SK-N-SH (cell line): ENCODE data around the gene CATSPERD. TPM values are rescaled to one million over a fixed set of nuclear protein-coding genes. Genes with fewer than 3 reads are reported as not detected.

ENCODE experiments used
- CTCF ChIA-PET: fragments of 300-600, 350-600 bp; formaldehyde crosslinking; extraction: SDS; loops from one replicate; lab custom pipeline; 2021; lab: Yijun Ruan, JAX
- POLR2A ChIA-PET: fragments of 350-600 bp; sonication (Branson Sonifier 250); formaldehyde crosslinking; extraction: SDS; loops from one replicate; lab custom pipeline; 2020; ENCODE audit warnings: antibody characterized with exemption, inconsistent platforms; lab: Yijun Ruan, JAX
- DNase-seq: peaks from one replicate; pipeline ENCODE4 v3.0.0; 2012
- H2AFZ ChIP-seq: fragments of 200-600 bp; sonication (generic); 2 replicates; pipeline ENCODE4 v1.8.1; 2016; ENCODE audit warnings: antibody characterized with exemption, mild to moderate bottlenecking, low read depth
- H3F3A ChIP-seq: fragments of 200-600 bp; sonication (generic); replicated peaks from 2 replicates; pipeline ENCODE3; 2016; ENCODE audit warnings: antibody characterized with exemption, mild to moderate bottlenecking; ENCODE audit not compliant: insufficient read depth
- H3K27ac ChIP-seq, 2 experiments: fragments of 200-500 bp in 1 of 2; fragments of 200-600 bp in 1 of 2; sonication (Bioruptor generic) in 1 of 2; sonication (generic), shearing (Covaris generic) in 1 of 2; 2 replicates each; pipeline versions ENCODE4 v1.5.1 to v1.6.1; 2014 to 2016; ENCODE audit warnings: low read depth in 2 of 2, inconsistent platforms in 1 of 2, low read length in 1 of 2, mild to moderate bottlenecking in 1 of 2, mixed read lengths in 1 of 2
- H3K27me3 ChIP-seq: fragments of 200-600 bp; sonication (generic), shearing (Covaris generic); 2 replicates; pipeline ENCODE4 v1.6.1; 2016; ENCODE audit warnings: mixed run types; ENCODE audit not compliant: insufficient read depth
- H3K36me3 ChIP-seq, 2 experiments: fragments of 200-500 bp in 1 of 2; fragments of 200-600 bp in 1 of 2; sonication (Bioruptor generic) in 1 of 2; sonication (generic) in 1 of 2; replicated peaks in 1 of 2; 2 replicates each; pipeline versions ENCODE3 to v1.5.1; 2014 to 2016; ENCODE audit warnings: low read length in 1 of 2, mild to moderate bottlenecking in 1 of 2; ENCODE audit not compliant: insufficient read depth in 2 of 2, control insufficient read depth in 1 of 2
- H3K4me1 ChIP-seq, 2 experiments: fragments of 200-500 bp in 1 of 2; fragments of 200-600 bp in 1 of 2; sonication (Bioruptor generic) in 1 of 2; sonication (generic), shearing (Covaris generic) in 1 of 2; 2 replicates each; pipeline versions ENCODE4 v1.5.1 to v1.6.1; 2014 to 2016; ENCODE audit warnings: low read depth in 1 of 2, low read length in 1 of 2, mixed run types in 1 of 2; ENCODE audit not compliant: insufficient read depth in 2 of 2, control insufficient read depth in 1 of 2
- H3K4me2 ChIP-seq: fragments of 200-600 bp; sonication (generic), shearing (Covaris generic); 2 replicates; pipeline ENCODE4 v1.6.1; 2017; ENCODE audit warnings: mixed run types
- H3K4me3 ChIP-seq, 2 experiments: fragments of 200-500 bp in 1 of 2; fragments of 200-600 bp in 1 of 2; sonication (Bioruptor generic) in 1 of 2; sonication (generic), shearing (Covaris generic) in 1 of 2; 2 replicates each; pipeline versions ENCODE4 v1.5.1 to v1.8.1; 2014 to 2016; ENCODE audit warnings: low read depth in 2 of 2, inconsistent platforms in 1 of 2, low read length in 1 of 2, mild to moderate bottlenecking in 1 of 2, mixed read lengths in 1 of 2, moderate library complexity in 1 of 2
- H3K79me2 ChIP-seq: fragments of 200-600 bp; sonication (generic); 2 replicates; pipeline ENCODE4 v1.8.1; 2017; ENCODE audit warnings: mild to moderate bottlenecking; ENCODE audit not compliant: insufficient read depth
- H3K9ac ChIP-seq: fragments of 200-600 bp; sonication (generic); 2 replicates; pipeline ENCODE4 v1.6.1; 2017; ENCODE audit warnings: mixed run types
- H3K9me2 ChIP-seq: fragments of 200-600 bp; sonication (generic); 2 replicates; pipeline ENCODE4 v1.6.1; 2017; ENCODE audit warnings: mixed run types
- H3K9me3 ChIP-seq: fragments of 200-600 bp; sonication (generic); 2 replicates; pipeline ENCODE4 v1.6.1; 2017; ENCODE audit warnings: mixed run types, mild to moderate bottlenecking, moderate library complexity
- H4K20me1 ChIP-seq: fragments of 200-600 bp; sonication (generic); 2 replicates; pipeline ENCODE4 v1.6.1; 2017; ENCODE audit warnings: mild to moderate bottlenecking, mixed run types; ENCODE audit not compliant: insufficient read depth
- CHD2 ChIP-seq: fragments of 150-350 bp; IDR thresholded peaks from 2 replicates; pipeline ENCODE4 v1.6.1; 2018; ENCODE audit warnings: low read length; ENCODE audit not compliant: partially characterized antibody
- CTCF ChIP-seq: fragments of 200-600 bp; sonication (generic); IDR thresholded peaks from 2 replicates; pipeline ENCODE4 v1.6.1; 2017; ENCODE audit warnings: antibody characterized with exemption, mild to moderate bottlenecking, moderate library complexity
- ELF1 ChIP-seq: IDR thresholded peaks from 2 replicates; pipeline ENCODE4 v1.4.0; 2012
- EP300 ChIP-seq, 2 experiments: IDR thresholded peaks; 2 replicates each; pipeline versions ENCODE4 v1.4.0 to v1.6.1; 2012; ENCODE audit warnings: borderline replicate concordance in 1 of 2, low read depth in 1 of 2, low read length in 1 of 2
- EZH2phosphoT487 ChIP-seq: fragments of 200-600 bp; sonication (generic); IDR thresholded peaks from 2 replicates; pipeline ENCODE4 v1.6.1; 2017; ENCODE audit warnings: low read depth, mixed run types, mild to moderate bottlenecking, antibody characterized with exemption, moderate library complexity, borderline replicate concordance
- FOSL2 ChIP-seq: IDR thresholded peaks from 2 replicates; pipeline ENCODE4 v1.4.0; 2012; ENCODE audit warnings: low read depth, mild to moderate bottlenecking, moderate library complexity, borderline replicate concordance
- FOXJ3 ChIP-seq: sonication (generic); formaldehyde crosslinking; IDR thresholded peaks from 2 replicates; pipeline ENCODE4 v1.5.1; 2020; ENCODE audit warnings: mild to moderate bottlenecking, missing genetic modification reagents
- FOXM1 ChIP-seq: IDR thresholded peaks from 2 replicates; pipeline ENCODE4 v1.4.0; 2012; ENCODE audit warnings: low read depth, mild to moderate bottlenecking
- GABPA ChIP-seq: IDR thresholded peaks from 2 replicates; pipeline ENCODE4 v1.4.0; 2012; ENCODE audit warnings: low read depth, mild to moderate bottlenecking
- GATA2 ChIP-seq: sonication (generic); formaldehyde crosslinking; IDR thresholded peaks from 2 replicates; pipeline ENCODE4 v1.5.0; 2020; ENCODE audit warnings: mild to moderate bottlenecking, missing genetic modification reagents
- JUND ChIP-seq: IDR thresholded peaks from 2 replicates; pipeline ENCODE4 v1.4.0; 2012
- MEF2A ChIP-seq: IDR thresholded peaks from 2 replicates; pipeline ENCODE4 v1.4.0; 2012; ENCODE audit warnings: low read depth, borderline replicate concordance
- MXI1 ChIP-seq: IDR thresholded peaks from 2 replicates; pipeline ENCODE4 v1.6.1; 2012; ENCODE audit warnings: mild to moderate bottlenecking, low read depth, low read length, improper control_type of control experiment
- NFIC ChIP-seq: IDR thresholded peaks from 2 replicates; pipeline ENCODE4 v1.4.0; 2012; ENCODE audit warnings: borderline replicate concordance
- NRF1 ChIP-seq: IDR thresholded peaks from 2 replicates; pipeline ENCODE4 v1.6.1; 2012; ENCODE audit warnings: low read depth, mild to moderate bottlenecking, low read length
- POLR2AphosphoS5 ChIP-seq: IDR thresholded peaks from 2 replicates; pipeline ENCODE4 v1.6.1; 2012; ENCODE audit warnings: low read depth, low read length
- RCOR1 ChIP-seq: fragments of 150-350 bp; IDR thresholded peaks from 2 replicates; pipeline ENCODE4 v1.6.1; 2017; ENCODE audit warnings: antibody characterized with exemption, low read length
- RFX5 ChIP-seq: IDR thresholded peaks from 2 replicates; pipeline ENCODE4 v1.6.1; 2012; ENCODE audit warnings: mild to moderate bottlenecking, improper control_type of control experiment, low read length
- RXRA ChIP-seq: IDR thresholded peaks from 2 replicates; pipeline ENCODE4 v1.4.0; 2012; ENCODE audit warnings: low read depth, mild to moderate bottlenecking, borderline replicate concordance
- SIN3A ChIP-seq: IDR thresholded peaks from 2 replicates; pipeline ENCODE4 v1.6.1; 2012; ENCODE audit warnings: low read depth, mild to moderate bottlenecking, low read length, moderate library complexity, borderline replicate concordance
- TAF1 ChIP-seq: IDR thresholded peaks from 2 replicates; pipeline ENCODE4 v1.6.1; 2012; ENCODE audit warnings: low read depth, mild to moderate bottlenecking, low read length, moderate library complexity, borderline replicate concordance
- TCF12 ChIP-seq: IDR thresholded peaks from 2 replicates; pipeline ENCODE4 v1.4.0; 2012
- YY1 ChIP-seq: IDR thresholded peaks from 2 replicates; pipeline ENCODE4 v1.4.0; 2012; ENCODE audit warnings: low read depth, mild to moderate bottlenecking
- WGBS: methylation state at CpG from one replicate; pipeline ENCODE4 v1.1.6; 2017; ENCODE audit warnings: low lambda C conversion rate; 5-methylcytosine and 5-hydroxymethylcytosine counted together
- polyA plus RNA-seq, 3 experiments: library from polyadenylated mRNA; depleted of rRNA; stranded (reverse); fragments of >200 nt; gene quantifications; 2 replicates each; pipeline ENCODE4 v1.2.3, GENCODE V29; 2012
- TF ChIP-seq, protein P1 (sequence below): fragments of 150-350 bp; IDR thresholded peaks from 2 replicates; pipeline ENCODE4 v1.6.1; 2017; ENCODE audit warnings: antibody characterized with exemption, low read length, low read depth, borderline replicate concordance

CATSPERD gene
- polyA plus RNA-seq, 1 of the 3 experiments (the other 2 are of a cell fraction): not detected

GRCh38 chr19:5676105-5676771 is 44.2 kb upstream of the CATSPERD start:
- Histone ChIP-seq H3K9me2 (no peaks in the 10 kb centered on the region), H3K9me3 (no peaks in the 10 kb centered on the region), H3K36me3 (no peaks in the 10 kb centered on the region), H3K9ac (no peak overlapping the region), H3K4me2 (no peak overlapping the region), H3K79me2 (peaks cover 14% of the 10 kb centered on the region), H3K4me1 (peaks cover 4 to 10% of the 10 kb centered on the region in 2 experiments; a peak in 1 of 4 replicates), H3F3A (peaks cover 2% of the 10 kb centered on the region), H3K4me3 (no peak overlapping the region), H3K27me3 (no peaks in the 10 kb centered on the region), H4K20me1 (no peaks in the 10 kb centered on the region), H3K27ac (no peak overlapping the region), H2AFZ (no peak overlapping the region)
- POLR2A ChIA-PET: interaction anchor here (0.6 to 1.4 kb wide), 3 partner anchors 14 to 927 kb away, joined by 3 to 8 read pairs (median 3); partner anchors contain the start of genes RPL36, SAFB and SAFB2
- DNase-seq: no peak
- TF ChIP-seq YY1 (no peak), POLR2AphosphoS5 (no peak; the same call in 1 of the 2 replicates), ELF1 (no peak), EZH2phosphoT487 (no peak), SIN3A (no peak), MEF2A (no peak), EP300 (IDR thresholded peaks at IDR 0.05; ENCODE audit: borderline replicate concordance in 1 of 2, low read depth in 1 of 2, low read length in 1 of 2) (no peak), CHD2 (no peak), FOXJ3 (CRISPR knock-in tag) (no peak), TCF12 (no peak)
- TF ChIP-seq, protein P1, sequence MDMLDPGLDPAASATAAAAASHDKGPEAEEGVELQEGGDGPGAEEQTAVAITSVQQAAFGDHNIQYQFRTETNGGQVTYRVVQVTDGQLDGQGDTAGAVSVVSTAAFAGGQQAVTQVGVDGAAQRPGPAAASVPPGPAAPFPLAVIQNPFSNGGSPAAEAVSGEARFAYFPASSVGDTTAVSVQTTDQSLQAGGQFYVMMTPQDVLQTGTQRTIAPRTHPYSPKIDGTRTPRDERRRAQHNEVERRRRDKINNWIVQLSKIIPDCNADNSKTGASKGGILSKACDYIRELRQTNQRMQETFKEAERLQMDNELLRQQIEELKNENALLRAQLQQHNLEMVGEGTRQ: no peak
- 97% methylated on average over 16 of the region's 17 CpGs for WGBS
- CTCF ChIA-PET: interaction anchor here (0.7 to 2.4 kb wide), 3 partner anchors 10 to 624 kb away, joined by 3 to 9 read pairs (median 6); partner anchors contain the start of gene RPL36

- 91% methylated on average over 8 of the region's 13 CpGs for WGBS
- no peaks in the 10 kb centered on the region for H3K9me3 ChIP-seq
- no peaks in the 10 kb centered on the region for H3F3A ChIP-seq
- ChIA-PET POLR2A (interaction anchor here (0.6 to 0.9 kb wide), 2 partner anchors 54 to 927 kb away, joined by 3 read pairs; partner anchors contain the start of genes SAFB and SAFB2), CTCF (interaction anchor here (2.2 to 2.4 kb wide), 2 partner anchors 10 to 13 kb away, joined by 6 to 9 read pairs; partner anchors contain the start of gene RPL36)
- no peak for DNase-seq
- H2AFZ ChIP-seq: no peak overlapping the region
- H3K9me2 ChIP-seq: no peaks in the 10 kb centered on the region
- no peak overlapping the region for H3K9ac ChIP-seq
- H3K4me1 ChIP-seq: peaks cover 4 to 13% of the 10 kb centered on the region in 2 experiments; a peak in 1 of 4 replicates
- no peaks in the 10 kb centered on the region for H3K27me3 ChIP-seq
- no peaks in the 10 kb centered on the region for H3K36me3 ChIP-seq
- no peaks in the 10 kb centered on the region for H4K20me1 ChIP-seq
- no peak overlapping the region for H3K4me3 ChIP-seq
- peaks cover 17% of the 10 kb centered on the region for H3K79me2 ChIP-seq
- TF ChIP-seq TCF12 (no peak), FOSL2 (no peak), EP300 (IDR thresholded peaks at IDR 0.05; ENCODE audit: borderline replicate concordance in 1 of 2, low read depth in 1 of 2, low read length in 1 of 2) (no peak), ELF1 (no peak), TAF1 (no peak), RXRA (no peak), POLR2AphosphoS5 (no peak), EZH2phosphoT487 (no peak), GABPA (no peak), NFIC (no peak), MXI1 (no peak), GATA2 (CRISPR knock-in tag) (no peak), JUND (no peak), NRF1 (no peak), FOXM1 (no peak), RCOR1 (no peak), RFX5 (no peak), CTCF (no peak)
- H3K27ac ChIP-seq: no peak overlapping the region
- no peak overlapping the region for H3K4me2 ChIP-seq
Measured at GRCh38 chr19:5676772-5677105, 43.7 kb upstream of the CATSPERD start.
